Hippocampal formation (tissue), 2 donors: Measurements from ENCODE around the gene GTSF1L.

Experiments used
- DNase-seq, 2 donors: peaks; one replicate each; lab custom pipeline; 2025; lab: John Stamatoyannopoulos, UW

GTSF1L gene

GRCh38 chr20:43716757-43717615 lies 9.8 kb downstream of the GTSF1L start:
- DNase-seq = no peak

DNA sequence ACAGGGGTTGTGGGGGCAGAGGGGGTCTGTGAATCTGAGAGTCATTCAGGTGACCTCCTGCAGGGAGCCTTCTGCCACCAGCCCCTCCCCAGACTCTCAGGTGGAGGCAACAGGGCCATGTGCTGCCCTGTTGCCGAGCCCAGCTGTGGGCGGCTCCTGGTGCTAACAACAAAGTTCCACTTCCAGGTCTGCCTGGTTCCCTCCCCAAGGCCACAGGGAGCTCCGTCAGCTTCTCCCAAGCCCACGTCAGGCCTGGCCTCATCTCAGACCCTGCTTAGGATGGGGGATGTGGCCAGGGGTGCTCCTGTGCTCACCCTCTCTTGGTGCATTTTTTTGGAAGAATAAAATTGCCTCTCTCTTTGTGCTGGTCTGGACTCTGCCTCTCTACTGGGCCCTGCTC lies 10.7 kb downstream of the GTSF1L start:
- DNase-seq = no peak

- no peak for DNase-seq
Measured at GRCh38 chr20:43715511-43715910, 11.3 kb downstream of the GTSF1L start.

DNA sequence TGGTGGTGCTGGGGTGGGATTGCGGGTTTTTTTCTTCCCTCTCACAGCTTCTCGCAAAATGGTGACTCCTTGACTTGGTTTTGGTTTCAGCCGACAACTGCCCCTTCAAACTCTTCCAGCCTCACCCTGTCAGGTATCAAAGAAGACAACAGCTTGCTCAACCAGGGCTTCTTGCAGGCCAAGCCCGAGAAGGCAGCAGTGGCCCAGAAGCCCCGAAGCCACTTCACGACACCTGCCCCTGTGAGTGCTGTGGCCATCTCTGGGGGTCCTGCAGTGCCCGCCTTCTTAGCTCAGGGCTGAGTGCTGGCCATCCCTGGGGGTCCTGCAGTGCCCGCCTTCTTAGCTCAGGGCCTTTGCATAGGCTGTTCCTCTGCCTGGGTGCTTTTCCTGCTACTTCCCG lies 11.8 kb downstream of the GTSF1L start:
- no peak for DNase-seq

GRCh38 chr20:43711098-43711654 lies 15.6 kb downstream of the GTSF1L start:
- no peak for DNase-seq

DNA sequence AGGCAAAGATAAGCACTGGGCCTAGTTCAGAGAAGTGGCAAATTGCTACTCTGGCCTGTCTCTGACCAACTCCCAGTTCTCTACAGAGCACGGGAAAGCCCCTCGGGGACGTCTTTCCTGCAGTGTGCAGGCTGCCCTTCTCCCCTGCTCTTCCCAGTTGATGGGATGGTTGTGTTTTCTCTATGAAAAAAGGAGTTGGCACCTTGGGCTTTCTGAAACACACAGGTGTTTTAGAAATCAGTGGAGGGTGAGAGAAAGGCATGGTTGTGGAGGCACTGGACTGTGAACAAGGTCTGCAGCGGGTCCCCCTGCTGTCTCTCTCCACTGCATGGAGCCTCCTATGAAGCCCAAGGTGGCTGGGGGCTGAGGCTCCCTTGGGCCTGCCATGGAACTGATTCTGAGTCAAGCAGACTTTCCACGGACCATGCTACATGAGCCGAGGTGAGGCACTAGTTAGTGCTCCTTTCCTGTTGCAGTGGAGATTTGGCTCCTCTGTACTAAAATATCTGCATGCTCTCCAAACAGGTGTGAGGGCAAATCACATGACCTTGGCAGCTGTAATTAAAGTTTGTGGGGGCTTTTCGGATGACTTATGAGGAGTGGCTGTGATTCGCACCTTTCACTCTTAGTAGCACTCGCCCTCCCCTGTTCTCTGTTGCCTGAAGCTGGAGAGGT lies 16.3 kb downstream of the GTSF1L start:
- DNase-seq = no peak

- no peak for DNase-seq
Measured at GRCh38 chr20:43702502-43702901, 24.3 kb downstream of the GTSF1L start.

DNA sequence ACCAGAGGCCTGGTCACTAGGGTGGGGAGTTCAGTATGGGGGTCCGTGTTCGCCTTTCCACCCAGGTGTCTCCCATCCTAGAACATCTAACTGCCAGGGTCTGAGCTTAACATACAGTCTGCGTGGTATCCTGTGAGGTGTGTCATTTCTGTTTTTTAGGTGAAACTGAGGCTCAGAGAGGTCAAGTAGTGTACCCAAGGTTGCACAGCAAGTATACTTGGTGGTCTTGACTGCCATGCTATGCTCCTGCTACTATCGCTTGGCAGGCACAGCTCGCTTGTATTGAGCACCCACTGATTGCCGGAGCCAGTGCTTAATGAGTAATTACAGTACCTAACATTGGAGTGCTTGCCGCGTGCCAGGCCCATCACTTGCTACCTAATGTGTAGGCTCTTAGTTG lies 26.2 kb downstream of the GTSF1L start:
- DNase-seq = no peak

DNA sequence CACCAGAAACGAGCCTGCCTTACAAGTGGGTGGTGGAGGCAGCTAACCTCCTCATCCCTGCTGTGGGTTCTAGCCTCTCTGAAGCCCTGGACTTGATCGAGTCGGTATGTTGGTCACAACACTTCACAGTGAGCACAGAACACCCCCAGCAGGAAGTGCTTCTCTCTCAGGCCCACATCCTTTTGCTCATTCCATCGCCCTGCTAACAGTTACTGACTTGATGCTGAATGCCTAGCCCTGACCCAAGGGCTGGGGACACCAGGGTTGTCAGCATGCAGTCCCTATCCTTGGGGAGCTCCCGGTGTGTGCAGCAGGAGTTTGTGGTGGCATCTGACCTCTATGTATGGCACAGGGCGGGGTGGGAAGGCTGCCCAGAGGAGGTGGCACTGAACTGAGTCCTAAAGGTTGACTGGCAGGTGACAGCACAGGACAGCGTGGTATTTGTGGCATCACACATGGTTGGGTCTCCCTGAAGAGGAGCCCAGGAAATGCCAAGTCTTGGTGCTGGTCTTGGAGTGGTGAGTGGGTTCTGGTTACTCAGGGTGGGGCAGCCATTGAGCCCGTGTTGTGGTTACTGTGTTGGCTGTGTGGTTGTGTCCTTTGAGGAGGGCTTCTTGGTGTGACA lies 26.7 kb downstream of the GTSF1L start:
- DNase-seq = no peak

DNA sequence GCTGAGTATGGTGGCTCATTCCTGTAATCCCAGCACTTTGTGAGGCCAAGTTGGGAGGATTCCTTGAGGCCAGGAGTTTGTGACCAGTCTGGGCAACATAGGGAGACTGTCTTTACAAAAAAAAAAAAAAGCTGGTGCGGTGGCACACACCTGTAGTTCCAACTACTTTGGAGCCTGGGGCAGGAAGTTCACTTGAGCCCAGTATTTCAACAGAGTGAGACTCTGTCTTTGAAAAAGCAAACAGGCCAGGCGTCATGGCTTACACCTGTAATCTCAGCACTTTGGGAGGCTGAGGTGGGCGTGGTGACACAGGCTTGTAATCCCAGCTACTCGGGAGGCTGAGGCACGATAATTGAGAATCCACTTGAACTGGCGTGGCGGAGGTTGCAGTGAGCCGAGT lies 31.2 kb downstream of the GTSF1L start:
- no peak for DNase-seq

GRCh38 chr20:43694763-43695162 lies 32.0 kb downstream of the GTSF1L start:
- DNase-seq = no peak

GRCh38 chr20:43691928-43692524 lies 34.8 kb downstream of the GTSF1L start:
- no peak for DNase-seq

DNA sequence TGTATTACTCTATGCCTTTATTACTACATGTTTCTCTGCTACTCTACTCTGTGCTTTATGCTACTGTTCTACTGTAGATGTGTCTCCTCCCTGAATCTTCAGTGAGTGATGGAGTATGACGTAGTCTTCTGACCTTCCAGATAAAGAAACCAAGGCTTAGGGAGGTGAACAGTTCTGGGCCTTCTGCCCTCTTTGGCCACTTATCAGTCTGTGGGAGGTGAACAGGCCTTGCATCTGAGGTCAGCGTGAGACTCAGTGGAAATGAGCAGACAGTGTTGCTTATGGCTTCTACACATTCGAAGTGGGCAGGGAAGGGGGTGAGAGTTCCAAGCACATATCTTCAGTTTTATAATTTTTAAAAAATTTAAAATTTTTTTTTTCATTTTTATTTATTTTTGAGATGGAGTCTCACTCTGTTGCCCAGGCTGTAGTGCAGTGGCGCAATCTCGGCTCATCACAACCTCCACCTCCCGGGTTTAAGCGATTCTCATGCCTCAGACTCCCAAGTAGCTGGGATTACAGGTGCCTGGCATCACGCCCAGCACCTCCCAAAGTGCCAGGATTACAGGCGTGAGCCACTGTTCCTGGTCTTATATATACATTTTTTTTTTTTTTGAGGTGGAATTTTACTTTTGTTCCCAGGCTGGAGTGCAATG lies 35.7 kb downstream of the GTSF1L start:
- DNase-seq = no peak

DNA sequence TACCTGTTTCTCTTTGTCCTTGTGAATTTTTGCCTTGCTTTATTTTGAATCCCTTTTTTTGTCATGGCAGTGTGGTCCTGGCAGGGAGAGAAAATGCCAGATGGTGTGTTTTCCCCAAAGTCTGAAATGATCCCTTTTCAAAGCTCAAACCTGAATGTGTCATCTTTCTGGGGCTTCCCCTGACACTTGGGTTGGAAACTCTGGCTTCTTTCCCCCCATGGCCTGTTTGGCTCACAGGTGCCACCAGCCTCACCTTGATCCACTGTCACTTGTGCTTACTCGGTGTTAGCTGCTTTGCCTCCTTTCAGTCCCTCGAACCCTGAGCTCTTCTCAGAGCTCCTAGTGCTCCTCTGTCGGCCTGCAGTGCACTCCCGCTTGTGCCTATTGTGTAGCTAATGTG lies 37.6 kb downstream of the GTSF1L start:
- DNase-seq = no peak

GRCh38 chr20:43686820-43687219 lies 40.0 kb downstream of the GTSF1L start:
- DNase-seq = no peak

- DNase-seq = no peak
Measured at GRCh38 chr20:43682446-43682845, 44.4 kb downstream of the GTSF1L start.

- no peak for DNase-seq
Measured at GRCh38 chr20:43681991-43682410, 44.8 kb downstream of the GTSF1L start.

DNA sequence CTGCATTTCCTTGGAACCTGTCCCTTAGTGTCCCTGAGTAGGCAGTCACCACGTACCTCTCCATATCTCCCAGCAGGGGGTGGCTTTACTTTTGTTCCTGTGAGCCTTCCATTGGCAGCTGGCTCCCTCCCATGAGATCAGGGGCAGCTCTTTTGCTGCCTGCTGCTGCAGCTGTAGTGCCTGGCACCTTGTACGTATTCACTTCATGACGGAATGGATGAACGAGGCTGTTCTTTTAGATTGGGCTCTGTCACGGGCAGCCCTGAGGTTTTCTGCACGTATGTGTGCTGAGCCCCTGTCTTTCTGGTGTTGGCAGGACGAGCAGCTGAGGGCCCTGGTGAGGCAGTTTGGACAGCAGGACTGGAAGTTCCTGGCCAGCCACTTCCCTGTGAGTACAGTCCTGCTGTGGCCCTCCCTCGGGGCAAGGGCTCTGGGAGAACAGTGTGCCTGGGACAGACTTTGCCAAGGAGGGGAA lies 45.3 kb downstream of the GTSF1L start:
- no peak for DNase-seq

DNA sequence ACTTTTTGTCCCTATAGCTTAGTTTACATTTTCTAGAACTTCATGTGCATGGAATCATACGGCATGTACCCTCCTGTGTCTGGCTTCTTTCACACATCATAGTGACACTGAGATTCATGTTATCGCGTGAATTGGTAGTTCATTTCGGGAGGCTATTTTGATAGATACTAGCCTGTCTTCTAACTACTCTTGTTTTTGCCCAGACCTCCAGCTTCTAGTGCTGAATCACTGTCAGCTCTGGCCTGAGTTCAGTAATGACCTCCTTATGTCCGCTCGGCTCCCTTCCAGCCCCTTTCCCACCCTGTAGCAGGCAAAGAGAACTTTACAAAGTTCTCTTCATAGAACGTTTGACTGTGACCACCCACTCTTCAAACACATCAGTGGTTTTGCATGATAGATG lies 45.8 kb downstream of the GTSF1L start:
- no peak for DNase-seq

- DNase-seq = no peak
Measured at GRCh38 chr20:43676368-43676767, 50.4 kb downstream of the GTSF1L start.
